Measurements from ENCODE around the gene MAPKAP1. TPM values are rescaled to one million over a fixed set of nuclear protein-coding genes. Genes with fewer than 3 reads are reported as not detected.
A peak's percentile ranks its signal among the peaks of the same experiment; 100 is the strongest.

The MAPKAP1 gene
- total and polyA plus RNA-seq, 2 experiments from 2014 or later = 68.5 to 74.5 TPM

DNA sequence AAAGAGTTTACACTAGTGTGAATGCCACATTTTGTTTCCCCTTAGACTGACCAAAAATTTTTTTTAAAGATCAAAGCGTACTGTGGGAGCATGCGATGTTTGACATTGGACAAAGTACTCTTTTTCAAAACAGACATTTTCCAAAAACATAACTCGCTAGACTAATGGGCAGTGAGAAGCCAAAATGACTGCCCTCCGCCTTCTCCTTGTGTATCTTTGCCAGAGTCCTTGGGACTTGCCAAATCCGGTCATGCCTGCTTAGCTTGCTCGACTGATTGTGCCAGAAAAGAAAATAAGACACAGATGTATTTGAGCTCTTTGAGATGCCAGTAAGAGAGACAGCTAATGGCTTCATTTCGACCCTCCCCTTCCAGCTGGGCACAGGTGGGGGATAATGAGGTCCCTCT lies 157.5 kb downstream of the MAPKAP1 start:
- in situ Hi-C loops (cut with MboI) = no loop called here
- Histone ChIP-seq H2AFZ (no peak overlapping the region), H3K27ac (peak overlapping the region; percentile 24), H3K36me3 (ENCODE audit: low read depth) (no peaks in the 10 kb centered on the region), H3F3A (ENCODE audit: insufficient read depth) (peaks cover 27% of the 10 kb centered on the region), H3K9ac (peak overlapping the region; percentile 5; the same call in 1 of the 2 replicates), H4K20me1 (ENCODE audit: insufficient read depth) (no peaks in the 10 kb centered on the region), H3K27me3 (replicated peaks; ENCODE audit: insufficient read depth) (no peaks in the 10 kb centered on the region), H3K9me3 (ENCODE audit: low read depth) (no peaks in the 10 kb centered on the region), H3K4me2 (ENCODE audit: unreplicated experiment) (peak overlapping the region; percentile 21), H3K4me1 (ENCODE audit: insufficient read depth) (peaks cover 33% of the 10 kb centered on the region), H3K79me2 (ENCODE audit: insufficient read depth) (peaks cover 58% of the 10 kb centered on the region; the same call in 1 of the 2 replicates), H3K9me2 (ENCODE audit: insufficient read depth) (no peaks in the 10 kb centered on the region), H3K4me3 (no peak overlapping the region)
- peak; percentile 79 for DNase-seq
- 30 to 41% methylated on average over 7 of the region's 7 CpGs for WGBS, 2 experiments (ENCODE audit: low coverage in 1 of 2, low lambda C conversion rate in 2 of 2, missing lambda C conversion rate in 2 of 2)
- TF ChIP-seq EZH2 (IDR thresholded peaks at IDR 0.05; ENCODE audit: insufficient read depth, poor library complexity, severe bottlenecking) (no peak), EZH2phosphoT487 (IDR thresholded peaks at IDR 0.05; ENCODE audit: insufficient read depth, low read depth) (no peak)

GRCh38 chr9:125549039-125549438 lies 158.0 kb downstream of the MAPKAP1 start:
- Histone ChIP-seq H3K79me2 (ENCODE audit: insufficient read depth) (peaks cover 53% of the 10 kb centered on the region; the same call in 1 of the 2 replicates), H3K27ac (peak overlapping the region; percentile 24; the same call in 1 of the 2 replicates), H3K9me3 (ENCODE audit: low read depth) (no peaks in the 10 kb centered on the region), H3F3A (ENCODE audit: insufficient read depth) (peaks cover 30% of the 10 kb centered on the region), H3K9me2 (ENCODE audit: insufficient read depth) (no peaks in the 10 kb centered on the region), H3K4me3 (no peak overlapping the region), H3K4me1 (ENCODE audit: insufficient read depth) (peaks cover 36% of the 10 kb centered on the region), H3K9ac (no peak overlapping the region), H3K36me3 (ENCODE audit: low read depth) (no peaks in the 10 kb centered on the region), H3K27me3 (replicated peaks; ENCODE audit: insufficient read depth) (no peaks in the 10 kb centered on the region), H3K4me2 (ENCODE audit: unreplicated experiment) (peak overlapping the region; percentile 21), H2AFZ (no peak overlapping the region), H4K20me1 (ENCODE audit: insufficient read depth) (no peaks in the 10 kb centered on the region)
- in situ Hi-C loops (cut with MboI) = no loop called here
- 61 to 64% methylated on average over 3 of the region's 3 CpGs for WGBS, 2 experiments (ENCODE audit: low coverage in 1 of 2, low lambda C conversion rate in 2 of 2, missing lambda C conversion rate in 2 of 2)
- DNase-seq = no peak
- TF ChIP-seq EZH2 (IDR thresholded peaks at IDR 0.05; ENCODE audit: insufficient read depth, poor library complexity, severe bottlenecking) (no peak), EZH2phosphoT487 (IDR thresholded peaks at IDR 0.05; ENCODE audit: insufficient read depth, low read depth) (no peak)

GRCh38 chr9:125548141-125548540 lies 158.9 kb downstream of the MAPKAP1 start:
- no peaks in the 10 kb centered on the region for H3K27me3 ChIP-seq (replicated peaks; ENCODE audit: insufficient read depth)
- H3F3A ChIP-seq (ENCODE audit: insufficient read depth) = peaks cover 30% of the 10 kb centered on the region
- TF ChIP-seq EZH2 (IDR thresholded peaks at IDR 0.05; ENCODE audit: insufficient read depth, poor library complexity, severe bottlenecking) (no peak), EZH2phosphoT487 (IDR thresholded peaks at IDR 0.05; ENCODE audit: insufficient read depth, low read depth) (no peak)
- H2AFZ ChIP-seq = no peak overlapping the region
- H3K9ac ChIP-seq = no peak overlapping the region
- no peak overlapping the region for H3K4me2 ChIP-seq (ENCODE audit: unreplicated experiment)
- H3K27ac ChIP-seq = no peak overlapping the region
- H3K4me3 ChIP-seq = no peak overlapping the region
- H3K79me2 ChIP-seq (ENCODE audit: insufficient read depth) = peaks cover 50% of the 10 kb centered on the region; the same call in 1 of the 2 replicates
- DNase-seq = no peak
- H3K9me2 ChIP-seq (ENCODE audit: insufficient read depth) = no peaks in the 10 kb centered on the region
- H3K4me1 ChIP-seq (ENCODE audit: insufficient read depth) = peaks cover 36% of the 10 kb centered on the region
- H3K9me3 ChIP-seq (ENCODE audit: low read depth) = no peaks in the 10 kb centered on the region
- 96 to 99% methylated on average over 5 of the region's 5 CpGs for WGBS, 2 experiments (ENCODE audit: low coverage in 1 of 2, low lambda C conversion rate in 2 of 2, missing lambda C conversion rate in 2 of 2)
- H3K36me3 ChIP-seq (ENCODE audit: low read depth) = no peaks in the 10 kb centered on the region
- in situ Hi-C loops (cut with MboI) = no loop called here
- H4K20me1 ChIP-seq (ENCODE audit: insufficient read depth) = no peaks in the 10 kb centered on the region

DNA sequence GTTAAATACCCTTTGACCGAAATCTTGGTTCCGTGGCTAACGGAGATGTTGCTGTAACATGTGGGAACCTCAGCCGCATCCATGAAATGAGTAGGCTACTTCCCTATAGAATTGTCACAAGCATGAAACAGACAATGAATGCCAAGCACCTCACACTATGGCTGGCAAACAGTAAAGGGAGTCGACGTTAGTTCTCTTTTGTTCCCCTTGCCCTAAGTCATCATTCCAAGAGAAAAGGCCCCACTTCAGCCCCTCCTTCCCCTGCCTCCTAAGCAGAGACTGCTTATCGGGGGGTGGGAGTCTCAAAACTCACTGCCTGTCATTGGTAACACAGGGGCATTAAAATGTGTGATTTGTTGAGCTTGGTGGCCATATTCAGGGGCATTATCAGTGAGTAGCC lies 159.6 kb downstream of the MAPKAP1 start:
- H3K4me1 ChIP-seq (ENCODE audit: insufficient read depth) = peaks cover 36% of the 10 kb centered on the region
- no peak for TF ChIP-seq EZH2phosphoT487 (IDR thresholded peaks at IDR 0.05; ENCODE audit: insufficient read depth, low read depth)
- TF ChIP-seq EZH2 (IDR thresholded peaks at IDR 0.05; ENCODE audit: insufficient read depth, poor library complexity, severe bottlenecking) = no peak
- no peak overlapping the region for H2AFZ ChIP-seq
- no peaks in the 10 kb centered on the region for H3K9me2 ChIP-seq (ENCODE audit: insufficient read depth)
- no peaks in the 10 kb centered on the region for H3K36me3 ChIP-seq (ENCODE audit: low read depth)
- H3K4me2 ChIP-seq (ENCODE audit: unreplicated experiment) = no peak overlapping the region
- WGBS, 2 experiments (ENCODE audit: low coverage in 1 of 2, low lambda C conversion rate in 2 of 2, missing lambda C conversion rate in 2 of 2) = 97% methylated on average over 7 of the region's 7 CpGs
- H3K79me2 ChIP-seq (ENCODE audit: insufficient read depth) = peaks cover 46% of the 10 kb centered on the region; the same call in 1 of the 2 replicates
- no peak overlapping the region for H3K27ac ChIP-seq
- H3K9ac ChIP-seq = no peak overlapping the region
- no peak overlapping the region for H3K4me3 ChIP-seq
- no peak for DNase-seq
- H4K20me1 ChIP-seq (ENCODE audit: insufficient read depth) = no peaks in the 10 kb centered on the region
- in situ Hi-C loops (cut with MboI) = no loop called here
- no peaks in the 10 kb centered on the region for H3K27me3 ChIP-seq (replicated peaks; ENCODE audit: insufficient read depth)
- H3F3A ChIP-seq (ENCODE audit: insufficient read depth) = peaks cover 30% of the 10 kb centered on the region
- H3K9me3 ChIP-seq (ENCODE audit: low read depth) = no peaks in the 10 kb centered on the region

All from GM23248 (cell line).